H1 (cell line): ENCODE data around the gene SLC19A1. TPM values are rescaled to one million over a fixed set of nuclear protein-coding genes. Genes with fewer than 3 reads are reported as not detected.

Experiments used
- CTCF ChIA-PET: fragments of 300-600 bp; sonication (Branson Sonifier 250); formaldehyde crosslinking; loops from one replicate; lab custom pipeline; 2021; ENCODE audit not compliant: partially characterized antibody; lab: Charles Lee
- POLR2A ChIA-PET: fragments of 300-600 bp; sonication (Branson Sonifier 250); formaldehyde crosslinking; loops from one replicate; lab custom pipeline; 2021; ENCODE audit warnings: inconsistent platforms; ENCODE audit not compliant: partially characterized antibody; lab: Charles Lee
- DNase-seq, 2 experiments: peaks; one replicate each; pipeline versions ENCODE4 v3.0.0 to v3.0.0-alpha.2; 2010 to 2022; ENCODE audit warnings: low spot score in 2 of 2, low read depth in 1 of 2, mixed read lengths in 1 of 2
- FAIRE-seq: peaks from 2 replicates; lab custom pipeline; 2011; peaks lifted over from hg19 to GRCh38; lab: Jason Lieb, UNC
- H2AFZ ChIP-seq: 2 replicates; pipeline ENCODE4 v1.8.1; 2012; ENCODE audit warnings: low read length, inconsistent platforms
- H2AK5ac ChIP-seq: 2 replicates; pipeline ENCODE4 v1.6.1; 2013; ENCODE audit warnings: low read depth, low read length
- H2BK120ac ChIP-seq: replicated peaks from 2 replicates; pipeline ENCODE3; 2013; ENCODE audit warnings: low read depth, low read length, inconsistent platforms
- H2BK12ac ChIP-seq: 2 replicates; pipeline ENCODE4 v1.6.1; 2013; ENCODE audit warnings: low read depth, low read length
- H2BK15ac ChIP-seq: 2 replicates; pipeline ENCODE4 v1.6.1; 2013; ENCODE audit warnings: low read length
- H2BK20ac ChIP-seq: 2 replicates; pipeline ENCODE4 v1.6.1; 2013; ENCODE audit warnings: low read length
- H2BK5ac ChIP-seq: 2 replicates; pipeline ENCODE4 v1.6.1; 2013; ENCODE audit warnings: low read depth, low read length
- H3K14ac ChIP-seq: 2 replicates; pipeline ENCODE4 v1.6.1; 2013; ENCODE audit warnings: inconsistent platforms; ENCODE audit not compliant: insufficient read length
- H3K18ac ChIP-seq: 2 replicates; pipeline ENCODE4 v1.6.1; 2013; ENCODE audit warnings: low read length; ENCODE audit errors: extremely low read depth
- H3K23ac ChIP-seq: 2 replicates; pipeline ENCODE4 v1.6.1; 2013; ENCODE audit warnings: inconsistent platforms; ENCODE audit not compliant: insufficient read length
- H3K23me2 ChIP-seq: 2 replicates; pipeline ENCODE4 v1.6.1; 2013; ENCODE audit warnings: low read depth, low read length
- H3K27ac ChIP-seq: 2 replicates; pipeline ENCODE4 v1.6.1; 2011; ENCODE audit warnings: low read depth, low read length, inconsistent platforms
- H3K27me3 ChIP-seq, 4 experiments: replicated peaks in 1 of 4; 1 replicate in 1 of 4; 2 replicates in 3 of 4; pipeline versions ENCODE4 v1.6.1 to v1.8.1; 2011 to 2013; ENCODE audit warnings: low read length in 3 of 4, mild to moderate bottlenecking in 3 of 4, inconsistent platforms in 2 of 4, mixed read lengths in 2 of 4, moderate library complexity in 1 of 4; ENCODE audit not compliant: control insufficient read depth in 3 of 4, insufficient read depth in 3 of 4; ENCODE audit errors: extremely low read depth in 1 of 4
- H3K36me3 ChIP-seq, 4 experiments: 2 replicates each; pipeline versions ENCODE4 v1.6.1 to v1.8.1; 2011 to 2013; ENCODE audit warnings: mild to moderate bottlenecking in 4 of 4, low read length in 3 of 4, moderate library complexity in 2 of 4, control low read depth in 1 of 4, inconsistent platforms in 1 of 4; ENCODE audit not compliant: insufficient read depth in 4 of 4, control insufficient read depth in 2 of 4
- H3K4ac ChIP-seq: replicated peaks from 2 replicates; pipeline ENCODE3; 2013; ENCODE audit warnings: low read length, low read depth, mixed read lengths, inconsistent platforms; ENCODE audit not compliant: insufficient read length
- H3K4me1 ChIP-seq, 4 experiments: replicated peaks in 1 of 4; 1 replicate in 1 of 4; 2 replicates in 3 of 4; pipeline versions ENCODE4 v1.6.1 to v1.8.1; 2011 to 2013; ENCODE audit warnings: low read length in 3 of 4, inconsistent platforms in 2 of 4, mixed read lengths in 1 of 4; ENCODE audit not compliant: insufficient read depth in 4 of 4, control insufficient read depth in 3 of 4
- H3K4me2 ChIP-seq, 2 experiments: 2 replicates each; pipeline versions ENCODE4 v1.6.1 to v1.8.1; 2011 to 2013; ENCODE audit warnings: low read depth in 2 of 2, low read length in 2 of 2, control low read depth in 1 of 2, inconsistent platforms in 1 of 2, mild to moderate bottlenecking in 1 of 2; ENCODE audit not compliant: insufficient read depth in 1 of 2
- H3K4me3 ChIP-seq, 4 experiments: fragments of 200-600, 300-600 bp in 1 of 4; sonication (generic), shearing (Covaris generic), sonication (Bioruptor Twin) in 1 of 4; 2 replicates each; pipeline versions ENCODE4 v1.5.1 to v1.8.1; 2011 to 2016; ENCODE audit warnings: low read length in 4 of 4, low read depth in 3 of 4, control low read depth in 2 of 4, inconsistent platforms in 2 of 4, mild to moderate bottlenecking in 2 of 4, mixed read lengths in 1 of 4, moderate library complexity in 1 of 4; ENCODE audit not compliant: insufficient read depth in 2 of 4; ENCODE audit errors: extremely low read depth in 1 of 4
- H3K56ac ChIP-seq: replicated peaks from 2 replicates; pipeline ENCODE3; 2013; ENCODE audit warnings: low read depth, mild to moderate bottlenecking, mixed read lengths, low read length, inconsistent platforms; ENCODE audit not compliant: insufficient read length
- H3K79me1 ChIP-seq: 2 replicates; pipeline ENCODE4 v1.6.1; 2013; ENCODE audit warnings: low read depth, low read length, control low read depth
- H3K79me2 ChIP-seq, 2 experiments: 2 replicates each; pipeline versions ENCODE4 v1.6.1 to v1.8.1; 2012 to 2013; ENCODE audit warnings: low read length in 2 of 2, mild to moderate bottlenecking in 2 of 2, inconsistent platforms in 1 of 2; ENCODE audit not compliant: insufficient read depth in 2 of 2, control insufficient read depth in 1 of 2
- H3K9ac ChIP-seq, 4 experiments: replicated peaks in 1 of 4; 1 replicate in 1 of 4; 2 replicates in 3 of 4; pipeline versions ENCODE4 v1.6.1 to v1.8.1; 2011 to 2013; ENCODE audit warnings: low read depth in 3 of 4, low read length in 3 of 4, control low read depth in 2 of 4, mild to moderate bottlenecking in 2 of 4, moderate library complexity in 2 of 4, inconsistent platforms in 1 of 4; ENCODE audit errors: extremely low read depth in 1 of 4
- H3K9me3 ChIP-seq, 2 experiments: 2 replicates each; pipeline versions ENCODE4 v1.6.1 to v1.8.1; 2012 to 2013; ENCODE audit warnings: mild to moderate bottlenecking in 2 of 2, moderate library complexity in 2 of 2, control low read depth in 1 of 2, inconsistent platforms in 1 of 2, low read depth in 1 of 2, low read length in 1 of 2, mixed read lengths in 1 of 2; ENCODE audit not compliant: insufficient read depth in 2 of 2
- H4K20me1 ChIP-seq, 2 experiments: replicated peaks in 1 of 2; 2 replicates each; pipeline versions ENCODE3 to v1.8.1; 2011 to 2013; ENCODE audit warnings: inconsistent platforms in 2 of 2, low read length in 2 of 2, mild to moderate bottlenecking in 1 of 2; ENCODE audit not compliant: insufficient read depth in 2 of 2, control insufficient read depth in 1 of 2
- H4K5ac ChIP-seq: 2 replicates; pipeline ENCODE4 v1.6.1; 2013; ENCODE audit warnings: low read length, low read depth, mixed read lengths, inconsistent platforms; ENCODE audit not compliant: insufficient read length
- H4K8ac ChIP-seq: 2 replicates; pipeline ENCODE4 v1.8.0; 2013; ENCODE audit warnings: mild to moderate bottlenecking, moderate library complexity, low read length, inconsistent platforms; ENCODE audit not compliant: insufficient read depth; ENCODE audit errors: extremely low read depth
- H4K91ac ChIP-seq: replicated peaks from 2 replicates; pipeline ENCODE3; 2013; ENCODE audit warnings: low read length, mixed read lengths, inconsistent platforms; ENCODE audit not compliant: insufficient read length
- CEBPB ChIP-seq: IDR thresholded peaks from 2 replicates; pipeline ENCODE4 v1.6.1; 2012; ENCODE audit warnings: low read depth, low read length
- EP300 ChIP-seq, 2 experiments: IDR thresholded peaks; 1 replicate in 1 of 2; 2 replicates in 1 of 2; pipeline ENCODE4 v1.6.1; 2011 to 2012; ENCODE audit warnings: low read depth in 2 of 2, low read length in 2 of 2, mild to moderate bottlenecking in 2 of 2, borderline replicate concordance in 1 of 2, inconsistent platforms in 1 of 2, moderate library complexity in 1 of 2
- GABPA ChIP-seq: IDR thresholded peaks from 2 replicates; pipeline ENCODE4 v1.6.1; 2011; ENCODE audit warnings: mild to moderate bottlenecking, low read length, moderate library complexity, borderline replicate concordance; ENCODE audit not compliant: insufficient read depth
- HDAC6 ChIP-seq: IDR thresholded peaks from one replicate; pipeline ENCODE4 v1.7.1; 2012; ENCODE audit warnings: low read depth, mild to moderate bottlenecking, inconsistent platforms, low read length, moderate library complexity
- JUN ChIP-seq: IDR thresholded peaks from 2 replicates; pipeline ENCODE4 v1.6.1; 2011; ENCODE audit warnings: low read depth, mild to moderate bottlenecking, improper control_type of control experiment, low read length
- KDM4A ChIP-seq: IDR thresholded peaks from one replicate; pipeline ENCODE4 v1.7.1; 2012; ENCODE audit warnings: low read depth, mild to moderate bottlenecking, moderate library complexity, low read length, inconsistent platforms; ENCODE audit not compliant: severe bottlenecking
- NANOG ChIP-seq: IDR thresholded peaks from 2 replicates; pipeline ENCODE4 v1.6.1; 2011; ENCODE audit warnings: low read length, low read depth, mild to moderate bottlenecking, inconsistent platforms; ENCODE audit not compliant: insufficient read depth, poor library complexity, severe bottlenecking
- RAD21 ChIP-seq, 2 experiments: IDR thresholded peaks in 1 of 2; conservative IDR thresholded peaks in 1 of 2; 2 replicates each; pipeline ENCODE4 v1.6.1; 2011; ENCODE audit warnings: low read depth in 2 of 2, low read length in 2 of 2, improper control_type of control experiment in 1 of 2, inconsistent platforms in 1 of 2, mild to moderate bottlenecking in 1 of 2, moderate library complexity in 1 of 2
- RFX5 ChIP-seq: IDR thresholded peaks from 2 replicates; pipeline ENCODE4 v1.6.1; 2011; ENCODE audit warnings: low read depth, low read length, improper control_type of control experiment, borderline replicate concordance
- SP4 ChIP-seq: IDR thresholded peaks from 2 replicates; pipeline ENCODE4 v1.6.1; 2012; ENCODE audit warnings: low read length, inconsistent platforms
- YY1 ChIP-seq: IDR thresholded peaks from 2 replicates; pipeline ENCODE4 v1.6.1; 2011; ENCODE audit warnings: low read depth, mild to moderate bottlenecking, low read length
- WGBS, 2 experiments: shearing (Covaris generic) in 1 of 2; methylation state at CpG; one replicate each; pipeline versions ENCODE4 v1.1.6 to v1.1.7; 2013 to 2015; ENCODE audit warnings: low lambda C conversion rate in 2 of 2, mixed read lengths in 2 of 2, inconsistent platforms in 1 of 2, low coverage in 1 of 2, missing lambda C conversion rate in 1 of 2; ENCODE audit not compliant: insufficient replicate concordance in 2 of 2, insufficient coverage in 1 of 2, insufficient read length in 1 of 2; ENCODE audit errors: extremely low coverage in 1 of 2, missing lambda C conversion rate in 1 of 2; 5-methylcytosine and 5-hydroxymethylcytosine counted together
- polyA plus RNA-seq, 7 experiments: library from polyadenylated mRNA; depleted of rRNA in 3 of 7; stranded (reverse) in 5 of 7; unstranded in 2 of 7; fragments of >200 nt in 5 of 7; fragments of 200-250 nt in 2 of 7; gene quantifications; 1 replicate in 5 of 7; 2 replicates in 1 of 7; 4 replicates in 1 of 7; pipeline versions ENCODE4 v1.2.1 to v1.2.3, GENCODE V29; 2011 to 2013; ENCODE audit warnings: missing spikeins in 2 of 7, mixed read lengths in 2 of 7
- total RNA-seq: library from RNA; stranded (reverse); fragmentation: NEBNext Ultra II Directional; extraction: Animal tissue kit (Norgen Biotek cat#: 25700); gene quantifications from 2 replicates; pipeline ENCODE4 v1.2.1, GENCODE V29; 2021

SLC19A1 gene
- total and polyA plus RNA-seq, 2 of the 8 experiments (the other 6 are each of a cell fraction or from before 2014, with no cell fraction given) = 31.6 to 43.8 TPM

- Histone ChIP-seq H3K79me1 (no peaks in the 10 kb centered on the region), H3K4me3 (no peak overlapping the region), H3K23me2 (no peaks in the 10 kb centered on the region), H3K36me3 (no peaks in the 10 kb centered on the region), H2AFZ (no peak overlapping the region), H3K56ac (no peak overlapping the region), H4K91ac (no peak overlapping the region), H2BK12ac (no peak overlapping the region), H2BK120ac (no peak overlapping the region), H2BK5ac (no peak overlapping the region), H3K4me2 (no peak overlapping the region), H4K20me1 (no peaks in the 10 kb centered on the region), H3K79me2 (no peaks in the 10 kb centered on the region), H3K27me3 (no peaks in the 10 kb centered on the region; a peak in 2 of 7 replicates), H2BK15ac (no peak overlapping the region), H3K9me3 (no peaks in the 10 kb centered on the region; a peak in 1 of 4 replicates), H3K23ac (no peak overlapping the region), H3K9ac (no peak overlapping the region), H3K18ac (no peak overlapping the region), H4K8ac (no peak overlapping the region), H3K4me1 (peaks cover 0 to 12% (median 6%) of the 10 kb centered on the region in 4 experiments; a peak in 4 of 7 replicates), H3K14ac (no peak overlapping the region), H2BK20ac (no peak overlapping the region), H4K5ac (no peak overlapping the region), H3K27ac (no peak overlapping the region), H2AK5ac (no peak overlapping the region), H3K4ac (no peak overlapping the region)
- 88% methylated on average over 24 of the region's 24 CpGs; no CpG with 5 or more reads in 1 of the 2 experiments for WGBS, 2 experiments
- ChIA-PET POLR2A (interaction anchor here (1.7 kb wide), 1 partner anchor 21 kb away, joined by 4 read pairs; no protein-coding TSS in a partner anchor), CTCF (interaction anchor here (0.6 to 3.3 kb wide), 8 partner anchors 9 to 303 kb away, joined by 3 to 15 read pairs (median 4); no protein-coding TSS in a partner anchor)
- DNase-seq = no peak
- no peak for FAIRE-seq
- TF ChIP-seq RFX5 = no peak
- TF ChIP-seq SP4 = no peak
- no peak for TF ChIP-seq RAD21 (IDR thresholded peaks at IDR 0.05 in 1 of 2, conservative IDR thresholded peaks at IDR 0.05 in 1 of 2; ENCODE audit: low read depth in 2 of 2, low read length in 2 of 2)
- TF ChIP-seq KDM4A = no peak
- no peak for TF ChIP-seq CEBPB
- TF ChIP-seq HDAC6 = no peak
- TF ChIP-seq YY1 = no peak
- no peak for TF ChIP-seq JUN
- TF ChIP-seq EP300 (IDR thresholded peaks at IDR 0.05; ENCODE audit: borderline replicate concordance in 1 of 2, low read depth in 2 of 2, low read length in 2 of 2) = no peak
- no peak for TF ChIP-seq NANOG
- TF ChIP-seq GABPA = no peak
These were observed 34.8 kb upstream of the SLC19A1 start for GRCh38 chr21:45576838-45577737.
